ENCODE results near the gene CHAC2.

CHAC2 gene

DNA sequence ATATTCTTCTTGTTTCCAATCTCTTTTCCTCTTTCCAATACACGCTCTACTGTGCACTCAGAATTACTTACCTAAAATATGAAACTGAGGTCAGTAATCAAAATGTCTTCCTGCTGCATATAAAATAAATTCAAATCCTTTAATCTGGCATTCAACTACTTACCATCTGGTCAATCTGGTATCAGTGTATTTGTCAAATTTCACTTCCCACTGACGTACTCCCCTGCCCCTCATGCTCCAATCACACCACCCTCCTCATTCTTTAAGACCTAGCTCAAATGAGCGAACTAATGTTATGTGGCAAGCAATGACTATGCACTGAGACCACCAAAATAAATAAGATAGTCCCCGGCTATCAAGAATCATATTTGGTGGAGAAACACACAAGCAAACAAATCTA, 12.5 kb downstream of the CHAC2 start:
- Histone ChIP-seq H3K9me3 (ENCODE audit: insufficient read depth, low read length) (no peaks in the 10 kb centered on the region), H3K9ac (ENCODE audit: low read length) (no peak overlapping the region), H2AFZ (ENCODE audit: low read depth, low read length, severe bottlenecking) (no peak overlapping the region), H3K36me3 (ENCODE audit: low read length) (peaks cover 13% of the 10 kb centered on the region), H3K27ac (ENCODE audit: low read depth, low read length) (no peak overlapping the region), H4K20me1 (ENCODE audit: low read depth, low read length) (no peaks in the 10 kb centered on the region), H3K4me3 (ENCODE audit: insufficient read depth, low read length, poor library complexity, severe bottlenecking) (no peak overlapping the region), H3K79me2 (ENCODE audit: insufficient read depth, low read length) (peaks cover 94% of the 10 kb centered on the region), H3K4me2 (ENCODE audit: low read depth, low read length, poor library complexity, severe bottlenecking) (no peak overlapping the region), H3F3A (ENCODE audit: insufficient read depth) (peaks cover 17% of the 10 kb centered on the region; the same call in 1 of the 2 replicates), H3K9me2 (replicated peaks; ENCODE audit: insufficient read depth, low read length) (no peaks in the 10 kb centered on the region), H3K27me3 (ENCODE audit: low read length) (no peaks in the 10 kb centered on the region)
- TF ChIP-seq, protein P1, sequence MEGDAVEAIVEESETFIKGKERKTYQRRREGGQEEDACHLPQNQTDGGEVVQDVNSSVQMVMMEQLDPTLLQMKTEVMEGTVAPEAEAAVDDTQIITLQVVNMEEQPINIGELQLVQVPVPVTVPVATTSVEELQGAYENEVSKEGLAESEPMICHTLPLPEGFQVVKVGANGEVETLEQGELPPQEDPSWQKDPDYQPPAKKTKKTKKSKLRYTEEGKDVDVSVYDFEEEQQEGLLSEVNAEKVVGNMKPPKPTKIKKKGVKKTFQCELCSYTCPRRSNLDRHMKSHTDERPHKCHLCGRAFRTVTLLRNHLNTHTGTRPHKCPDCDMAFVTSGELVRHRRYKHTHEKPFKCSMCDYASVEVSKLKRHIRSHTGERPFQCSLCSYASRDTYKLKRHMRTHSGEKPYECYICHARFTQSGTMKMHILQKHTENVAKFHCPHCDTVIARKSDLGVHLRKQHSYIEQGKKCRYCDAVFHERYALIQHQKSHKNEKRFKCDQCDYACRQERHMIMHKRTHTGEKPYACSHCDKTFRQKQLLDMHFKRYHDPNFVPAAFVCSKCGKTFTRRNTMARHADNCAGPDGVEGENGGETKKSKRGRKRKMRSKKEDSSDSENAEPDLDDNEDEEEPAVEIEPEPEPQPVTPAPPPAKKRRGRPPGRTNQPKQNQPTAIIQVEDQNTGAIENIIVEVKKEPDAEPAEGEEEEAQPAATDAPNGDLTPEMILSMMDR (IDR thresholded peaks at IDR 0.05; ENCODE audit: insufficient read depth, low read length, poor library complexity, severe bottlenecking), result no peak
- no peak for TF ChIP-seq EZH2phosphoT487 (conservative IDR thresholded peaks at IDR 0.05; ENCODE audit: low read length)

DNA sequence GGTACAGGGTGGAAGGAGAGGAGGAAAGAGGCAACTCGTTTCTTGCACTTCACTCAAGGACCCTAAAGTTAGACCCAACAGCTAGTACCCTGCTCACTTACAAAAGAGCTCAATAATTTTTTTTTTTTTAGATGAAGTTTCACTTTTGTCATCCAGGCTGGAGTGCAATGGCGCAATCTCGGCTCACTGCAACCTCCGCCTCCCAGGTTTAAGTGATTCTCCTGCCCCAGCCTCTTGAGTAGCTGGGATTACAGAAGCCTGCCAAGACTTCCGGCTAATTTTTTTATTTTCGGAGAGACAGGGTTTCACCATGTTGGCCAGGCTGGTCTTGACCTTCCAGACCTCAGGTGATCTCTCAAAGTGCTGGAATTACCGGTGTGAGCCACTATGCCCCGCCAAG, 15.1 kb downstream of the CHAC2 start:
- H3K27me3 ChIP-seq (ENCODE audit: low read length), result no peaks in the 10 kb centered on the region
- H3K9me3 ChIP-seq (ENCODE audit: insufficient read depth, low read length), result no peaks in the 10 kb centered on the region
- H3K4me2 ChIP-seq (ENCODE audit: low read depth, low read length, poor library complexity, severe bottlenecking), result no peak overlapping the region
- H3K9me2 ChIP-seq (replicated peaks; ENCODE audit: insufficient read depth, low read length), result no peaks in the 10 kb centered on the region
- H3K36me3 ChIP-seq (ENCODE audit: low read length), result peaks cover 3% of the 10 kb centered on the region; the same call in 1 of the 2 replicates
- peaks cover 93% of the 10 kb centered on the region for H3K79me2 ChIP-seq (ENCODE audit: insufficient read depth, low read length)
- no peak overlapping the region for H3K27ac ChIP-seq (ENCODE audit: low read depth, low read length)
- H3K9ac ChIP-seq (ENCODE audit: low read length), result no peak overlapping the region
- TF ChIP-seq, protein P1 (IDR thresholded peaks at IDR 0.05; ENCODE audit: insufficient read depth, low read length, poor library complexity, severe bottlenecking), result no peak
- TF ChIP-seq EZH2phosphoT487 (conservative IDR thresholded peaks at IDR 0.05; ENCODE audit: low read length), result no peak
- no peak overlapping the region for H3K4me3 ChIP-seq (ENCODE audit: insufficient read depth, low read length, poor library complexity, severe bottlenecking)
- no peak overlapping the region for H2AFZ ChIP-seq (ENCODE audit: low read depth, low read length, severe bottlenecking)
- no peaks in the 10 kb centered on the region for H4K20me1 ChIP-seq (ENCODE audit: low read depth, low read length)
- no peaks in the 10 kb centered on the region; the same call in 1 of the 2 replicates for H3F3A ChIP-seq (ENCODE audit: insufficient read depth)

DNA sequence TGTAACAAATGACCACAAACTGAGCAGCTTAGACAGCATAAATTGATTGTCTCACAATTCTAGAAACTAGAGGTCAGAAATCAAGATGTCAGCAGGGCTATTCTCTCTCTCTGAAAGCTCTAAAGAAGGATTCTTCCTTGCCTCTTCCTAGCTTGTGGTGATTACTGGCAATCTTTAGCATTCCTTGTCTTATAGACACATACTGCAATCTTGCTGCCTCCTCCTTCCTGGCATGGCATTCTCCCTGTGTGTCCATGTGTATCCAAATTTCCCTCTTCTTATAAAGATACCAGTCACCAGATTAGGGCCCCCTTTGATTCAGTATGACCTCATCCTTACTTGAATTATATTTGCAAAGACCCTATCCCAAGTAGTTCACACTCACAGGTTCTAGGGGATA, 16.8 kb downstream of the CHAC2 start:
- Histone ChIP-seq H3F3A (ENCODE audit: insufficient read depth) (no peaks in the 10 kb centered on the region; the same call in 1 of the 2 replicates), H2AFZ (ENCODE audit: low read depth, low read length, severe bottlenecking) (no peak overlapping the region), H3K36me3 (ENCODE audit: low read length) (peaks cover 3% of the 10 kb centered on the region; the same call in 1 of the 2 replicates), H3K9ac (ENCODE audit: low read length) (peak overlapping the region; percentile 73), H3K27ac (ENCODE audit: low read depth, low read length) (no peak overlapping the region), H3K27me3 (ENCODE audit: low read length) (no peaks in the 10 kb centered on the region), H3K4me3 (ENCODE audit: insufficient read depth, low read length, poor library complexity, severe bottlenecking) (no peak overlapping the region), H3K9me3 (ENCODE audit: insufficient read depth, low read length) (no peaks in the 10 kb centered on the region), H3K79me2 (ENCODE audit: insufficient read depth, low read length) (peaks cover 95% of the 10 kb centered on the region), H4K20me1 (ENCODE audit: low read depth, low read length) (no peaks in the 10 kb centered on the region), H3K4me2 (ENCODE audit: low read depth, low read length, poor library complexity, severe bottlenecking) (peak overlapping the region; percentile 88), H3K9me2 (replicated peaks; ENCODE audit: insufficient read depth, low read length) (no peaks in the 10 kb centered on the region)
- no peak for TF ChIP-seq EZH2phosphoT487 (conservative IDR thresholded peaks at IDR 0.05; ENCODE audit: low read length)
- TF ChIP-seq, protein P1 (IDR thresholded peaks at IDR 0.05; ENCODE audit: insufficient read depth, low read length, poor library complexity, severe bottlenecking), result no peak
